22Rv1 (cell line): Measurements from ENCODE around the gene GLOD4.

ENCODE experiments used
- H3K27ac ChIP-seq: fragments of 450-650 bp; 2 replicates; pipeline ENCODE4 v1.5.1; 2017
- ZFX ChIP-seq: fragments of 450-650 bp; IDR thresholded peaks from 2 replicates; pipeline ENCODE4 v1.6.1; 2017; ENCODE audit warnings: antibody characterized with exemption, borderline replicate concordance
- TF ChIP-seq, protein P1 (sequence below): fragments of 450-650 bp; IDR thresholded peaks from 2 replicates; pipeline ENCODE4 v1.5.1; 2017; ENCODE audit warnings: mild to moderate bottlenecking

Gene GLOD4

DNA sequence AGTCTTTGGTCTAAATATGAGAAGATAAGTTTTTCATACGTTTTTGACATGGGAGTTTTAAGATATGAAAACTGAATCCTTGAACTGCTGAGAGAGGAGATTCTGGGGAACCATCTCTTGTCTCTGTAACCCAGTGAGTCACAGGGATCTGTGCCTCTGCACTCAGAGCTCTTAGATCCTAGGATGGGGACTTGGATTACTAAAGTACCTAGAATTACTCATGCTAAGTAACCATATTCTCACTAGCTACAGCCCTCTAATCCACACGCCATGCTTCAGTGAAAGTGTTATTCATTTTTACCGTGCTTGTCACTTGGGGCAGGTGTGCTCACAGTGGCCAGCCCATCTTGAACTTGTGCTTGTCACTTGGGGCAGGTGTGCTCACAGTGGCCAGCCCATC, 2.1 kb upstream of the GLOD4 start:
- H3K27ac ChIP-seq: no peak overlapping the region

DNA sequence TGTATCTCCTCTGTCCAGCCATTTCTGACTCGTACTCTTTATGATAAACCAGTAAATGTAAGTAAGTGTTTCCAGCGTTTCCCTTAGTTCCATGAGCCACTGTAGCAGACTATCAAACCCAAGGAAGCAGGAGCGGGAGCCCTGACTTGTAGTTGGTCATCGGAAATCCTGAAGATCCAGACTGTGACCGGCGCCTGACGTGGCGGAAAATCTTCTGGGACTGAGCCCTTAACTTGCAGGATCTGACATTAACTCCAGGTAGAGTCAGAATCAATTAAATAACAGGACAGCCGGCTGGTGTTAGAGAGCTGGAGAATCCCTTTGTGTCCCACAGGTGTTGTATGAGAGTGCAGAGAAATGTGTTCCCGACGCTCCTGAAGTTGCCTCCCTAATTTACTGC, 4.0 kb downstream of the GLOD4 start:
- no peak for TF ChIP-seq ZFX
- TF ChIP-seq, protein P1, sequence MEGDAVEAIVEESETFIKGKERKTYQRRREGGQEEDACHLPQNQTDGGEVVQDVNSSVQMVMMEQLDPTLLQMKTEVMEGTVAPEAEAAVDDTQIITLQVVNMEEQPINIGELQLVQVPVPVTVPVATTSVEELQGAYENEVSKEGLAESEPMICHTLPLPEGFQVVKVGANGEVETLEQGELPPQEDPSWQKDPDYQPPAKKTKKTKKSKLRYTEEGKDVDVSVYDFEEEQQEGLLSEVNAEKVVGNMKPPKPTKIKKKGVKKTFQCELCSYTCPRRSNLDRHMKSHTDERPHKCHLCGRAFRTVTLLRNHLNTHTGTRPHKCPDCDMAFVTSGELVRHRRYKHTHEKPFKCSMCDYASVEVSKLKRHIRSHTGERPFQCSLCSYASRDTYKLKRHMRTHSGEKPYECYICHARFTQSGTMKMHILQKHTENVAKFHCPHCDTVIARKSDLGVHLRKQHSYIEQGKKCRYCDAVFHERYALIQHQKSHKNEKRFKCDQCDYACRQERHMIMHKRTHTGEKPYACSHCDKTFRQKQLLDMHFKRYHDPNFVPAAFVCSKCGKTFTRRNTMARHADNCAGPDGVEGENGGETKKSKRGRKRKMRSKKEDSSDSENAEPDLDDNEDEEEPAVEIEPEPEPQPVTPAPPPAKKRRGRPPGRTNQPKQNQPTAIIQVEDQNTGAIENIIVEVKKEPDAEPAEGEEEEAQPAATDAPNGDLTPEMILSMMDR: no peak
- H3K27ac ChIP-seq: no peak overlapping the region

More for the DNA sequence above, 2.1 kb upstream of the GLOD4 start:
- TF ChIP-seq ZFX: no peak
- TF ChIP-seq, protein P1: no peak

DNA sequence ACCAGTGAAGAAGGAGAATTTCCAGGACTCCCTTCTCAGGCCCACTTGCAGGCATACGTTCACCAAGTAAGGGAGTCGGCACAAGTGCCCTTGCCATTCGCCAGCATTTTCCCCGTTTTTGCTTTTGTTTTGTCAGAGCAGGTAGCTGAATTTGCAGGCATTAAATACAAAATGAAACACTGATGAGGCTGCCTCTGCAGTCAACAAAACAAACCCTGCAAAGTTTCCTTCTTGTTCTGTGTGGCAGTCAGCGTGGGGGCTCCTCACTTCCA, 7.8 kb downstream of the GLOD4 start:
- H3K27ac ChIP-seq: no peak overlapping the region
- TF ChIP-seq, protein P1: no peak
- TF ChIP-seq ZFX: no peak

DNA sequence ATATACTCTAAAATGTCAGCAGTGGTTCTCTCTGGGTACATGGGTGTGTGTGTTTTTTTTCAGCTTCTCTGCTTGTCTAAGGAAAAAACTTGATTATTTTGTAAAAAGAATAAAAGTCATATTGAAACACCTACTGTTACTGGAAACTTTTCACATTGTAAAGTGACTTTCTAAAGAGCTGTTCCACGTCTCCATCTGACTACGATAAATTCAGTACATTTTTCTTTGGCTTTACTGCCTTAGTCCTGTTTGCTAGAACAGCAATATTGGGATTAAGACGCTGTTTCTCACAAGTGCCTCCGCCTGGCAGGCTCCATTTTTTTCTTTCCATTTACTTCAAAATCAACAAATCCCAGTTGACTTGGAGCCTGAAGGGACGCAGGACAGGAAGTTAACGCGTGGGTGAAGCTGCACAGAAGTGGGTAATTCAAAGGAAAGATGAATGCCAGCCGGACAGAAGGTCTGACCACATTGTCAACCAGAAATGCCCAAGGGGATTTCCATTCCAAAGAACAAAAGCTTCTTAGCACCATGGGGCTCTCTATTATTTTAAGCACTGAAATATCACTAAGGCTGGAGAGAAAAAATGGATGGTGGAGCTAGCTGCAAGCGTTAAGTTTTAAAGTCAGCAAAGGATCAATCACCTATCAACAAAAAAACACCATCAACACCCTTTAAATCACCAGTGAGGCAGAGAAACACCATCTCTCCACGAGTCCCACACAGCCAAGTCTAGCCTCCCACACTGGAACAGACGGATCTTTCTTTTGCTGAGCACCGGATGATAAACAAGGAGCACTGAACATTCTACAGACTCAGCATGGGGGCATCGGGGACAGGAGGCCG, 8.4 kb downstream of the GLOD4 start:
- TF ChIP-seq, protein P1: no peak
- TF ChIP-seq ZFX: no peak
- no peak overlapping the region for H3K27ac ChIP-seq

DNA sequence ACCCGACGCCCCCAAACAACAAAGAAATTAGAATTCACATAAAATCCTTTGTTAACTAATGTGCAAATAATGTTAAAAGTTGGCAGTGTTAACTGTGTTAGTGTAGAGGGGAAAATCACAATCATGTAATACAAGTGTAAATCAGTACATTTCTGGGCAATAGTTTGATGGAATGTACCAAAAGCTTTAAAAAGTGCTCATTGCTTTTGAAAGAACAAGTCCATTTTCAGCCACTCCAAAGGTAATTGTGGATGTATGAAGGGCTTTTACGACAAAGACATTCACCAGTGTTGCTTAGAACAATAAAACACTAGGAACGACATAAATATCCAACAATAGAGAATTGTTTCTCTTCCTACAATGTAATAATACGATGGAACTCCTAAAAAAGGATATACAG, 9.1 kb downstream of the GLOD4 start:
- H3K27ac ChIP-seq: no peak overlapping the region
- TF ChIP-seq ZFX: no peak
- TF ChIP-seq, protein P1: no peak

DNA sequence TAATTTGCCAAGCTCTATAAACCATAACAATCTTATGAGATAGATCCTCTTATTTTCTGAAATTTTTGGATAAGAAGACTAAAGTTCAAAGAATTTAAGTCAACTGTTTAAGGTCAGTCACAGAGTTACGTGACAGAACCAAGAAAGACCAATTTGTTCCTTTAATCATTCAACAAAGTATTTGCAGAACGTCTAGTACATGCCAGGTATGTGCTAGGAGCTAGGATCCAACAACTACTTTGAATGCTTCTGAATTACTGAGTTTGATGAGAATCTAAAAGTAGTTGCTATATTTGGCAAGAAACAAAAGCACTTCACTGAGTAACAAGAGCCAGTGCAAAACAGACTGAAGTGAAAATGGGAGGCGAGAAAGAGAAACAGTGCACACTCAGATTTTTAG, 15.0 kb downstream of the GLOD4 start:
- H3K27ac ChIP-seq: no peak overlapping the region
- TF ChIP-seq, protein P1: no peak
- TF ChIP-seq ZFX: no peak

DNA sequence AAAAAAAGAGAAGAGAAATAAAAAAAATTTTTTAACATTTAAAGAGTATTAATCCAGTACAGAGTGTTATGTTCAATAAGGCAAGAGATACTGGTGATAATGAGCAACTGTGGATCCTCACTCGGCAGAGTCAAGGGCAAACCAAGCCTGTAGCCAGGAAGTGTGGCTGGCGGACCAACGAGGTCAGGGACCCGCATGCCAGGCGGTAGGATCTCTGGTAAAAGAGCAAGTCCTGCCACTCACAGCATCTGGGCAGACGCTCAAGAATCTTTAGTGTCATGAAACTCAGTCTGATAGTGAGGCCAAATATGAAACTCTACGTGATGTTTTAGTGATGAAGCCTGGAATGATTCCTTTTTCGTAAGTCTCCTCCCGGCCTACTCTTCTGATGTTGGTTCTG, 21.7 kb downstream of the GLOD4 start:
- TF ChIP-seq ZFX: no peak
- TF ChIP-seq, protein P1: no peak
- no peak overlapping the region for H3K27ac ChIP-seq
